DOHH2 (cell line): ENCODE measurements around the gene CHPF.

Source experiments
- H3F3A ChIP-seq: fragments of 200-600 bp; sonication (generic), shearing (Covaris generic); 2 replicates; pipeline ENCODE4 v1.6.0; 2016; ENCODE audit warnings: antibody characterized with exemption, mild to moderate bottlenecking; ENCODE audit not compliant: control insufficient read depth, insufficient read depth
- H3K27ac ChIP-seq: fragments of 200-600 bp; sonication (generic); 2 replicates; pipeline ENCODE4 v1.5.1; 2014; ENCODE audit warnings: low read depth, mild to moderate bottlenecking, low read length, moderate library complexity
- H3K27me3 ChIP-seq: fragments of 200-600 bp; sonication (generic); 2 replicates; pipeline ENCODE4 v1.6.1; 2014; ENCODE audit warnings: mild to moderate bottlenecking, low read length, mixed read lengths; ENCODE audit not compliant: control insufficient read depth
- H3K36me3 ChIP-seq: fragments of 200-600 bp; sonication (generic); 2 replicates; pipeline ENCODE4 v1.6.1; 2014; ENCODE audit warnings: mild to moderate bottlenecking, low read length, moderate library complexity, mixed read lengths; ENCODE audit not compliant: control insufficient read depth
- H3K4me1 ChIP-seq: fragments of 200-600 bp; sonication (generic); 2 replicates; pipeline ENCODE4 v1.6.1; 2014; ENCODE audit warnings: mild to moderate bottlenecking, low read length, mixed read lengths; ENCODE audit not compliant: control insufficient read depth
- H3K4me2 ChIP-seq: fragments of 200-600 bp; sonication (generic); 2 replicates; pipeline ENCODE4 v1.6.0; 2014; ENCODE audit warnings: mild to moderate bottlenecking, low read length, moderate library complexity
- H3K4me3 ChIP-seq: fragments of 200-600 bp; sonication (generic); 2 replicates; pipeline ENCODE4 v1.5.1; 2014; ENCODE audit warnings: mild to moderate bottlenecking, low read length, mixed read lengths
- H3K79me2 ChIP-seq: fragments of 200-600 bp; sonication (generic); 2 replicates; pipeline ENCODE4 v1.6.1; 2014; ENCODE audit warnings: mild to moderate bottlenecking, low read length, mixed read lengths; ENCODE audit not compliant: control insufficient read depth
- H3K9me2 ChIP-seq: fragments of 200-600 bp; sonication (generic); replicated peaks from 2 replicates; pipeline ENCODE4 v1.6.1; 2014; ENCODE audit warnings: mild to moderate bottlenecking, low read length, mixed read lengths; ENCODE audit not compliant: control insufficient read depth
- H3K9me3 ChIP-seq: fragments of 200-600 bp; sonication (generic); 2 replicates; pipeline ENCODE4 v1.6.1; 2014; ENCODE audit warnings: antibody characterized with exemption, low read length, mixed read lengths; ENCODE audit not compliant: control insufficient read depth, insufficient read depth
- H4K20me1 ChIP-seq: fragments of 200-600 bp; sonication (generic); 2 replicates; pipeline ENCODE4 v1.6.0; 2014; ENCODE audit warnings: low read depth, mild to moderate bottlenecking, antibody characterized with exemption, low read length, moderate library complexity; ENCODE audit not compliant: control insufficient read depth, insufficient read depth
- EZH2phosphoT487 ChIP-seq: fragments of 200-600 bp; sonication (generic); IDR thresholded peaks from 2 replicates; pipeline ENCODE4 v1.6.1; 2017; ENCODE audit warnings: borderline replicate concordance, mild to moderate bottlenecking, antibody characterized with exemption, low read length, moderate library complexity, mixed read lengths
- TF ChIP-seq, protein P1 (sequence below): fragments of 200-600 bp; sonication (generic); IDR thresholded peaks from one replicate; pipeline ENCODE4 v1.5.1; 2014; ENCODE audit warnings: antibody characterized with exemption, mild to moderate bottlenecking, low read depth, low read length; ENCODE audit not compliant: poor library complexity, severe bottlenecking

Gene CHPF

DNA sequence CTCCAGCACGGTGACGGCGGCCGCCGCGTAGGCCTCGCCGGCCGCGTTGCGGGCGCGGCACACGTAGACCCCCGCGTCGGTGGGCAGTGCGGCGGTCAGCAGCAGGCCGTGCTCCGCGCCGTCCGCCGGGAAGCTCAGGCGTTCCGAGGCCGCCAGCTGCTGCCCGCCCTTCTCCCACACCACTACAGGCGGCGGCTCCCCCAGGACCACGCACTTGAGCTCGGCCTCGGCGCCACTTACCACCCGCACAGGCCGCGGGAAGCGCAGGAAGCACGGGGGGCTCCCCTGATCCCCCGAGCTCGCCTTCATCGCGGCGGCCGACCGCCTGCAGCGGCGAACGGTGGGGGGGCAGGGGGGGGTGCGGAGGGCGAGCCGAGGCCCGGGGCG, 27.3 kb upstream of the CHPF start:
- Histone ChIP-seq H3K9me2 (no peaks in the 10 kb centered on the region), H3K4me1 (no peaks in the 10 kb centered on the region), H3K27ac (no peak overlapping the region), H3K79me2 (no peaks in the 10 kb centered on the region), H3K4me3 (no peak overlapping the region), H4K20me1 (no peaks in the 10 kb centered on the region), H3K4me2 (no peak overlapping the region), H3K9me3 (no peaks in the 10 kb centered on the region), H3K27me3 (peaks cover under 1% of the 10 kb centered on the region; the same call in 1 of the 2 replicates), H3K36me3 (no peaks in the 10 kb centered on the region), H3F3A (no peaks in the 10 kb centered on the region)
- no peak for TF ChIP-seq EZH2phosphoT487
- TF ChIP-seq, protein P1, sequence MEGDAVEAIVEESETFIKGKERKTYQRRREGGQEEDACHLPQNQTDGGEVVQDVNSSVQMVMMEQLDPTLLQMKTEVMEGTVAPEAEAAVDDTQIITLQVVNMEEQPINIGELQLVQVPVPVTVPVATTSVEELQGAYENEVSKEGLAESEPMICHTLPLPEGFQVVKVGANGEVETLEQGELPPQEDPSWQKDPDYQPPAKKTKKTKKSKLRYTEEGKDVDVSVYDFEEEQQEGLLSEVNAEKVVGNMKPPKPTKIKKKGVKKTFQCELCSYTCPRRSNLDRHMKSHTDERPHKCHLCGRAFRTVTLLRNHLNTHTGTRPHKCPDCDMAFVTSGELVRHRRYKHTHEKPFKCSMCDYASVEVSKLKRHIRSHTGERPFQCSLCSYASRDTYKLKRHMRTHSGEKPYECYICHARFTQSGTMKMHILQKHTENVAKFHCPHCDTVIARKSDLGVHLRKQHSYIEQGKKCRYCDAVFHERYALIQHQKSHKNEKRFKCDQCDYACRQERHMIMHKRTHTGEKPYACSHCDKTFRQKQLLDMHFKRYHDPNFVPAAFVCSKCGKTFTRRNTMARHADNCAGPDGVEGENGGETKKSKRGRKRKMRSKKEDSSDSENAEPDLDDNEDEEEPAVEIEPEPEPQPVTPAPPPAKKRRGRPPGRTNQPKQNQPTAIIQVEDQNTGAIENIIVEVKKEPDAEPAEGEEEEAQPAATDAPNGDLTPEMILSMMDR: no peak

- Histone ChIP-seq H3K4me3 (no peak overlapping the region), H3K27me3 (no peaks in the 10 kb centered on the region; the same call in 1 of the 2 replicates), H3K4me2 (no peak overlapping the region), H4K20me1 (no peaks in the 10 kb centered on the region), H3K79me2 (no peaks in the 10 kb centered on the region), H3K9me2 (no peaks in the 10 kb centered on the region), H3K4me1 (no peaks in the 10 kb centered on the region), H3K27ac (no peak overlapping the region), H3K9me3 (no peaks in the 10 kb centered on the region), H3F3A (no peaks in the 10 kb centered on the region), H3K36me3 (no peaks in the 10 kb centered on the region)
- TF ChIP-seq EZH2phosphoT487: no peak
- TF ChIP-seq, protein P1: no peak
These were observed 26.8 kb upstream of the CHPF start for GRCh38 chr2:219570194-219570923.

DNA sequence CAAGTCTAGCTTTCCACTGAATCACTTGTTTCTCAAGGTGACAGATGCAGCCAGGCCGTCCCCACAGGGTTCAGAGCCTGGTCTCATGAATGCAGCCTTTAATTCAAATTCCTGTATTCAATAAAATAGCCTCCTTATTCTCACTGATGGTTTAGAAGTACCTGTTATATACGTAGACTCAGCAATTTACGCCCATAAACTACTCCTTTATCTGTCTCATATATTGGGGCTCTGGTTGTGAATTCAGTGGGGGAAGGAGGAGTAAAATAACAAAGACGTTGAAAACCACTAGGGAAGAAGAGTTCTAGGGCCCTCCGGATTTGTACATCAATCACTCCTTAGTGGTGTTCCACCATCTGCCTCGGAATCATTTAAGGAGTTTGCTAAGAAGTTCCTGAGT, 26.0 kb upstream of the CHPF start:
- Histone ChIP-seq H3K79me2 (no peaks in the 10 kb centered on the region), H3K36me3 (no peaks in the 10 kb centered on the region), H3K4me3 (no peak overlapping the region), H3K9me2 (no peaks in the 10 kb centered on the region), H3K4me2 (no peak overlapping the region), H4K20me1 (no peaks in the 10 kb centered on the region), H3K4me1 (no peaks in the 10 kb centered on the region), H3K27ac (no peak overlapping the region), H3K27me3 (no peaks in the 10 kb centered on the region; the same call in 1 of the 2 replicates), H3F3A (no peaks in the 10 kb centered on the region), H3K9me3 (no peaks in the 10 kb centered on the region)
- no peak for TF ChIP-seq EZH2phosphoT487
- TF ChIP-seq, protein P1: no peak
